ENCODE data around the gene UBE2S. TPM values are rescaled to one million over a fixed set of nuclear protein-coding genes. Genes with fewer than 3 reads are reported as not detected.
A peak's percentile ranks its signal among the peaks of the same experiment; 100 is the strongest.

UBE2S gene
- total and polyA plus RNA-seq, 2 of the 8 experiments (the other 6 are each of a cell fraction or from before 2014, with no cell fraction given): 398 to 530 TPM

GRCh38 chr19:55418185-55418584 is 10.6 kb upstream of the UBE2S start:
- H2AK5ac ChIP-seq (ENCODE audit: low read depth, low read length): no peak overlapping the region
- H3K9me3 ChIP-seq (ENCODE audit: insufficient read depth in 2 of 2, low read depth in 1 of 2, low read length in 1 of 2): no peaks in the 10 kb centered on the region; a peak in 1 of 4 replicates
- H2BK12ac ChIP-seq (ENCODE audit: low read depth, low read length): no peak overlapping the region
- H3K23me2 ChIP-seq (ENCODE audit: low read depth, low read length): no peaks in the 10 kb centered on the region
- no peak overlapping the region for H3K4me3 ChIP-seq (ENCODE audit: extremely low read depth in 1 of 4, insufficient read depth in 2 of 4, low read depth in 3 of 4, low read length in 4 of 4)
- H3K9ac ChIP-seq (replicated peaks in 1 of 4; ENCODE audit: extremely low read depth in 1 of 4, low read depth in 3 of 4, low read length in 3 of 4): no peak overlapping the region
- peak; percentile 84 for TF ChIP-seq MAX (IDR thresholded peaks at IDR 0.05)
- peak; percentile 45 to 85 (median 72) for TF ChIP-seq CTCF (IDR thresholded peaks at IDR 0.05; ENCODE audit: control extremely low read depth in 1 of 3, insufficient read depth in 1 of 3, low read depth in 1 of 3, low read length in 3 of 3)
- peak; percentile 79 for TF ChIP-seq E2F6 (IDR thresholded peaks at IDR 0.05)
- no peak for TF ChIP-seq EP300 (IDR thresholded peaks at IDR 0.05; ENCODE audit: borderline replicate concordance in 1 of 2, low read depth in 2 of 2, low read length in 2 of 2)
- TF ChIP-seq RAD21 (IDR thresholded peaks at IDR 0.05 in 1 of 2, conservative IDR thresholded peaks at IDR 0.05 in 1 of 2; ENCODE audit: low read depth in 2 of 2, low read length in 2 of 2): peak; percentile 93 to 97
- no peak for TF ChIP-seq KDM4A (IDR thresholded peaks at IDR 0.05; ENCODE audit: low read depth, low read length, severe bottlenecking)
- H4K20me1 ChIP-seq (replicated peaks in 1 of 2; ENCODE audit: control insufficient read depth in 1 of 2, insufficient read depth in 2 of 2, low read length in 2 of 2): no peaks in the 10 kb centered on the region
- 27% methylated on average over 7 of the region's 7 CpGs; no CpG with 5 or more reads in 1 of the 2 experiments for whole genome bisulfite sequencing, 2 experiments (ENCODE audit: extremely low coverage in 1 of 2, insufficient coverage in 1 of 2, insufficient read length in 1 of 2, insufficient replicate concordance in 2 of 2, low coverage in 1 of 2, low lambda C conversion rate in 2 of 2, missing lambda C conversion rate in 1 of 2)
- FAIRE-seq (peak; percentile 91), DNase-seq (ENCODE audit: low read depth in 1 of 2, low spot score in 2 of 2) (peak; percentile 41 to 71)
- H3K18ac ChIP-seq (ENCODE audit: extremely low read depth, low read length): no peak overlapping the region
- no peak overlapping the region for H2BK120ac ChIP-seq (replicated peaks; ENCODE audit: low read depth, low read length)
- no peaks in the 10 kb centered on the region for H3K36me3 ChIP-seq (ENCODE audit: control insufficient read depth in 2 of 4, insufficient read depth in 4 of 4, low read length in 3 of 4)
- H3K4me1 ChIP-seq (replicated peaks in 1 of 4; ENCODE audit: control insufficient read depth in 3 of 4, insufficient read depth in 4 of 4, low read length in 3 of 4): peaks cover 0 to 2% (median 0%) of the 10 kb centered on the region in 4 experiments; a peak in 1 of 7 replicates
- CTCF ChIA-PET (ENCODE audit: partially characterized antibody): interaction anchor here (0.6 to 4.3 kb wide), 51 partner anchors 9 to 943 kb away, joined by 3 to 17 read pairs (median 4); partner anchors contain the start of genes PPP6R1, RPL28 and SHISA7
- H2BK20ac ChIP-seq (ENCODE audit: low read length): no peak overlapping the region
- H4K5ac ChIP-seq (ENCODE audit: insufficient read length, low read depth, low read length): no peak overlapping the region
- H3K79me2 ChIP-seq (ENCODE audit: control insufficient read depth in 1 of 2, insufficient read depth in 2 of 2, low read length in 2 of 2): no peaks in the 10 kb centered on the region
- no peak overlapping the region for H4K8ac ChIP-seq (ENCODE audit: extremely low read depth, insufficient read depth, low read length)
- H3K4ac ChIP-seq (replicated peaks; ENCODE audit: insufficient read length, low read depth, low read length): no peak overlapping the region
- H3K14ac ChIP-seq (ENCODE audit: insufficient read length): no peak overlapping the region
- peak overlapping the region; percentile 92 for H2AFZ ChIP-seq (ENCODE audit: low read length)
- H3K27ac ChIP-seq (ENCODE audit: low read depth, low read length): no peak overlapping the region
- peaks cover 0 to 9% (median 2%) of the 10 kb centered on the region in 4 experiments; a peak in 2 of 7 replicates for H3K27me3 ChIP-seq (replicated peaks in 1 of 4; ENCODE audit: control insufficient read depth in 3 of 4, extremely low read depth in 1 of 4, insufficient read depth in 3 of 4, low read length in 3 of 4)
- H3K56ac ChIP-seq (replicated peaks; ENCODE audit: insufficient read length, low read depth, low read length): no peak overlapping the region
- H2BK15ac ChIP-seq (ENCODE audit: low read length): no peak overlapping the region
- no peak overlapping the region for H3K4me2 ChIP-seq (ENCODE audit: insufficient read depth in 1 of 2, low read depth in 2 of 2, low read length in 2 of 2)
- no peak overlapping the region for H2BK5ac ChIP-seq (ENCODE audit: low read depth, low read length)
- H3K79me1 ChIP-seq (ENCODE audit: low read depth, low read length): no peaks in the 10 kb centered on the region
- H4K91ac ChIP-seq (replicated peaks; ENCODE audit: insufficient read length, low read length): no peak overlapping the region
- no peak overlapping the region for H3K23ac ChIP-seq (ENCODE audit: insufficient read length)
- POLR2A ChIA-PET (ENCODE audit: partially characterized antibody): interaction anchor here (3.1 to 34.6 kb wide), 2 partner anchors 9 to 23 kb away, joined by 12 to 874 read pairs; partner anchors contain the start of genes RPL28, TMEM238 and UBE2S

Measured in H1 (cell line).